HepG2 (cell line): ENCODE results near the gene MAP1LC3B. TPM values are rescaled to one million over a fixed set of nuclear protein-coding genes. Genes with fewer than 3 reads are reported as not detected.

ENCODE experiments used
- ATAC-seq: fragments of 200-7000 bp; cut with Tn5 transposase; 3 replicates; pipeline ENCODE4 v1.9.1; 2020; ENCODE audit warnings: mild to moderate bottlenecking, moderate library complexity
- BruUV-seq: library from RNA; stranded (reverse); fragments of 400-500 nt; replicated peaks from 2 replicates; lab custom pipeline; 2021; lab: Mats Ljungman, UMichigan
- CTCF ChIA-PET: fragments of 300-600 bp; formaldehyde crosslinking; extraction: SDS; loops from one replicate; lab custom pipeline; 2021; ENCODE audit warnings: low total read pairs, inconsistent platforms, low intra/inter-chr PET ratio; lab: Yijun Ruan, JAX
- POLR2A ChIA-PET: fragments of 350-600 bp; sonication (Branson Sonifier 250); formaldehyde crosslinking; loops from one replicate; lab custom pipeline; 2020; ENCODE audit warnings: antibody characterized with exemption, inconsistent platforms; lab: Yijun Ruan, JAX
- DNase-seq: peaks from one replicate; pipeline ENCODE4 v3.0.0-alpha.2; 2015; ENCODE audit warnings: low spot score
- FAIRE-seq: peaks from 3 replicates; lab custom pipeline; 2011; peaks lifted over from hg19 to GRCh38; lab: Jason Lieb, UNC
- H2AFZ ChIP-seq: one replicate; pipeline ENCODE4 v1.6.1; 2011; ENCODE audit warnings: low read length, inconsistent platforms
- H3K27ac ChIP-seq: fragments of 300-600 bp; 3 replicates; pipeline ENCODE4 v1.8.0; 2011; ENCODE audit warnings: mixed run types, mild to moderate bottlenecking, mixed read lengths, low read length, inconsistent platforms; ENCODE audit not compliant: insufficient read depth; ENCODE audit errors: extremely low read length
- H3K27me3 ChIP-seq, 2 experiments: fragments of 200-600 bp in 1 of 2; 2 replicates in 1 of 2; 3 replicates in 1 of 2; pipeline versions ENCODE4 v1.6.0 to v1.8.0; 2011; ENCODE audit warnings: low read length in 2 of 2, mild to moderate bottlenecking in 2 of 2, moderate library complexity in 2 of 2, inconsistent platforms in 1 of 2; ENCODE audit not compliant: insufficient read depth in 2 of 2, control insufficient read depth in 1 of 2
- H3K36me3 ChIP-seq, 2 experiments: fragments of 200-600 bp in 1 of 2; replicated peaks in 1 of 2; 2 replicates in 1 of 2; 3 replicates in 1 of 2; pipeline versions ENCODE4 v1.5.1 to v1.8.0; 2011; ENCODE audit warnings: low read length in 2 of 2, inconsistent platforms in 1 of 2; ENCODE audit not compliant: insufficient read depth in 2 of 2, control insufficient read depth in 1 of 2
- H3K4me1 ChIP-seq: 2 replicates; pipeline ENCODE4 v1.5.1; 2012; ENCODE audit warnings: low read length, inconsistent platforms; ENCODE audit not compliant: insufficient read depth
- H3K4me2 ChIP-seq: 2 replicates; pipeline ENCODE4 v1.6.0; 2011; ENCODE audit warnings: low read depth, low read length, inconsistent platforms
- H3K4me3 ChIP-seq, 3 experiments: fragments of 200-600 bp in 1 of 3; sonication (generic), shearing (Covaris generic) in 1 of 3; replicated peaks in 1 of 3; 2 replicates each; pipeline ENCODE4 v1.5.1; 2011 to 2016; ENCODE audit warnings: low read length in 3 of 3, inconsistent platforms in 2 of 3, low read depth in 2 of 3, mild to moderate bottlenecking in 2 of 3, control low read depth in 1 of 3, mixed read lengths in 1 of 3; ENCODE audit not compliant: insufficient read depth in 1 of 3
- H3K79me2 ChIP-seq: one replicate; pipeline ENCODE4 v1.6.1; 2011; ENCODE audit warnings: low read length, inconsistent platforms; ENCODE audit not compliant: insufficient read depth
- H3K9ac ChIP-seq: 2 replicates; pipeline ENCODE4 v1.6.0; 2011; ENCODE audit warnings: mild to moderate bottlenecking, low read depth, low read length, inconsistent platforms; ENCODE audit not compliant: insufficient read depth
- H3K9me3 ChIP-seq: 2 replicates; pipeline ENCODE4 v1.5.1; 2012; ENCODE audit warnings: mild to moderate bottlenecking, low read length
- H4K20me1 ChIP-seq: 2 replicates; pipeline ENCODE4 v1.6.0; 2011; ENCODE audit warnings: inconsistent platforms, mild to moderate bottlenecking, low read length, moderate library complexity; ENCODE audit not compliant: insufficient read depth
- ADNP ChIP-seq: sonication (generic); formaldehyde crosslinking; IDR thresholded peaks from 2 replicates; pipeline ENCODE4 v1.4.0; 2020; ENCODE audit warnings: missing genetic modification reagents
- NFKB2 ChIP-seq: sonication (generic); formaldehyde crosslinking; IDR thresholded peaks from 2 replicates; pipeline ENCODE4 v1.4.0; 2020; ENCODE audit warnings: missing genetic modification reagents, borderline replicate concordance
- NFYC ChIP-seq: IDR thresholded peaks from 2 replicates; pipeline ENCODE4 v1.6.1; 2016; ENCODE audit warnings: missing genetic modification reagents, missing compliant biosample characterization
- NPAS2 ChIP-seq: sonication (generic); formaldehyde crosslinking; IDR thresholded peaks from 2 replicates; pipeline ENCODE4 v1.8.0; 2022; ENCODE audit warnings: mild to moderate bottlenecking, missing genetic modification reagents, borderline replicate concordance
- PBX2 ChIP-seq: IDR thresholded peaks from 2 replicates; pipeline ENCODE4 v1.6.1; 2016; ENCODE audit warnings: control low read depth
- RCOR2 ChIP-seq: IDR thresholded peaks from 2 replicates; pipeline ENCODE4 v1.6.1; 2016; ENCODE audit warnings: missing biosample characterization, missing genetic modification reagents
- RFX5 ChIP-seq: IDR thresholded peaks from 2 replicates; pipeline ENCODE4 v1.6.1; 2011; ENCODE audit warnings: low read depth, low read length, improper control_type of control experiment
- ZBED4 ChIP-seq: sonication (generic); formaldehyde crosslinking; IDR thresholded peaks from 2 replicates; pipeline ENCODE4 v1.4.0; 2020; ENCODE audit warnings: missing genetic modification reagents, borderline replicate concordance
- WGBS: methylation state at CpG from one replicate; pipeline ENCODE4 v1.1.6; 2017; ENCODE audit warnings: low lambda C conversion rate; 5-methylcytosine and 5-hydroxymethylcytosine counted together
- in situ Hi-C: cut with HindIII; loops from 2 replicates; pipeline ENCODE4 v1.10.0; 2017; ENCODE audit warnings: low pct_unique_long_range_greater_than_20kb; ENCODE audit not compliant: extremely low pct_ligation_motif_present
- intact Hi-C: fragments of 100-400 bp; cut with micrococcal nuclease; formaldehyde crosslinking; loops from one replicate; pipeline ENCODE4 v1.10.0; 2022; ENCODE audit not compliant: unreplicated experiment
- polyA plus RNA-seq, 8 experiments: library from polyadenylated mRNA; depleted of rRNA in 3 of 8; stranded (reverse) in 7 of 8; unstranded in 1 of 8; fragments of >200 nt; fragmentation: Illumina TruSeq in 4 of 8; extraction: Trizol in 4 of 8; gene quantifications; 2 replicates each; pipeline versions ENCODE4 v1.2.1 to v1.2.3, GENCODE V29; 2011 to 2016; ENCODE audit warnings: low read depth in 4 of 8, missing spikeins in 1 of 8, mixed read lengths in 1 of 8; ENCODE audit not compliant: insufficient read depth in 1 of 8
- total RNA-seq, 5 experiments: library from RNA; depleted of rRNA; stranded (reverse); fragments of >200 nt; fragmentation: Illumina TruSeq; extraction: Trizol; gene quantifications; 2 replicates each; pipeline ENCODE4 v1.2.3, GENCODE V29; 2016; ENCODE audit warnings: low read depth in 1 of 5

MAP1LC3B gene
- total and polyA plus RNA-seq, 2 of the 13 experiments (the other 11 are each of a cell fraction or from before 2014, with no cell fraction given) = 15.7 to 37.4 TPM

- H3K36me3 ChIP-seq = peaks cover 27 to 73% of the 10 kb centered on the region in 2 experiments
Measured at GRCh38 chr16:87447323-87447722, 55.2 kb downstream of the MAP1LC3B start.

More at GRCh38 chr16:87447323-87447722, 55.2 kb downstream of the MAP1LC3B start:
- Histone ChIP-seq H3K4me3 (no peak overlapping the region), H4K20me1 (peaks cover under 1% of the 10 kb centered on the region; the same call in 1 of the 2 replicates), H2AFZ (no peak overlapping the region), H3K4me1 (no peaks in the 10 kb centered on the region), H3K9ac (no peak overlapping the region), H3K27ac (no peak overlapping the region), H3K4me2 (no peak overlapping the region), H3K9me3 (no peaks in the 10 kb centered on the region), H3K79me2 (peaks cover 13% of the 10 kb centered on the region), H3K27me3 (no peaks in the 10 kb centered on the region)
- no TSS peak for BruUV-seq
- POLR2A ChIA-PET = no interaction called here
- no peak for DNase-seq
- intact Hi-C loops (no loop called here), in situ Hi-C loops (no loop called here)
- CTCF ChIA-PET = no interaction called here
- TF ChIP-seq NFKB2 (no peak), NFYC (no peak), ADNP (CRISPR knock-in tag) (no peak), RCOR2 (CRISPR knock-in tag) (no peak), RFX5 (no peak), NPAS2 (CRISPR knock-in tag) (no peak), ZBED4 (CRISPR knock-in tag) (no peak), PBX2 (no peak)
- FAIRE-seq = no peak
- 98% methylated on average over 6 of the region's 6 CpGs for WGBS
- no peak for ATAC-seq
